K562 (cell line): ENCODE measurements around the gene CHGA. TPM values are rescaled to one million over a fixed set of nuclear protein-coding genes. Genes with fewer than 3 reads are reported as not detected.

ENCODE experiments used
- ATAC-seq: fragments of 200-7000 bp; cut with Tn5 transposase; 3 replicates; pipeline ENCODE4 v1.9.1; 2020; ENCODE audit warnings: moderate library complexity
- BruUV-seq: library from RNA; stranded (reverse); fragments of 400-500 nt; replicated peaks from 2 replicates; lab custom pipeline; 2021; lab: Mats Ljungman, UMichigan
- CTCF ChIA-PET: fragments of 300-600 bp; formaldehyde crosslinking; extraction: SDS; loops from one replicate; lab custom pipeline; 2021; ENCODE audit warnings: low intra/inter-chr PET ratio; lab: Yijun Ruan, JAX
- POLR2A ChIA-PET: fragments of 300-600, 350-650 bp; sonication (Branson Sonifier 250); formaldehyde crosslinking; extraction: SDS; loops from one replicate; lab custom pipeline; 2021; ENCODE audit warnings: antibody characterized with exemption, inconsistent platforms; lab: Yijun Ruan, JAX
- DNase-seq, 4 experiments: peaks; one replicate each; pipeline versions ENCODE4 v3.0.0 to v3.0.0-alpha.2; 2011 to 2018; ENCODE audit warnings: low spot score in 3 of 4, mixed read lengths in 3 of 4; ENCODE audit errors: extremely low read depth in 1 of 4
- FAIRE-seq: peaks from 2 replicates; lab custom pipeline; 2011; peaks lifted over from hg19 to GRCh38; lab: Jason Lieb, UNC
- H2AFZ ChIP-seq: 2 replicates; pipeline ENCODE4 v1.6.0; 2011; ENCODE audit warnings: low read depth, low read length, control low read depth, inconsistent platforms
- H3K27ac ChIP-seq: fragments of 200-600 bp; 3 replicates; pipeline ENCODE4 v1.8.0; 2011; ENCODE audit warnings: low read depth, mild to moderate bottlenecking, control low read depth, inconsistent platforms, low read length, moderate library complexity, mixed read lengths; ENCODE audit errors: extremely low read depth
- H3K27me3 ChIP-seq, 2 experiments: fragments of 300-600 bp in 1 of 2; 2 replicates in 1 of 2; 3 replicates in 1 of 2; pipeline versions ENCODE4 v1.6.0 to v1.8.0; 2011; ENCODE audit warnings: inconsistent platforms in 2 of 2, low read length in 2 of 2, mild to moderate bottlenecking in 1 of 2, mixed read lengths in 1 of 2, moderate library complexity in 1 of 2; ENCODE audit not compliant: control insufficient read depth in 2 of 2, insufficient read depth in 2 of 2
- H3K36me3 ChIP-seq: fragments of 300-600 bp; 3 replicates; pipeline ENCODE4 v1.8.0; 2011; ENCODE audit warnings: mild to moderate bottlenecking, low read length, inconsistent platforms; ENCODE audit not compliant: control insufficient read depth, insufficient read depth
- H3K4me1 ChIP-seq, 2 experiments: fragments of 200-600 bp in 1 of 2; replicated peaks in 1 of 2; 2 replicates in 1 of 2; 3 replicates in 1 of 2; pipeline versions ENCODE4 v1.5.1 to v1.8.0; 2011; ENCODE audit warnings: inconsistent platforms in 2 of 2, low read length in 2 of 2, mild to moderate bottlenecking in 1 of 2, mixed read lengths in 1 of 2, moderate library complexity in 1 of 2; ENCODE audit not compliant: control insufficient read depth in 2 of 2, insufficient read depth in 2 of 2
- H3K4me2 ChIP-seq: 2 replicates; pipeline ENCODE4 v1.6.1; 2011; ENCODE audit warnings: low read length, control low read depth, inconsistent platforms, mixed read lengths; ENCODE audit not compliant: insufficient read depth
- H3K4me3 ChIP-seq: fragments of 200-600 bp; sonication (generic), shearing (Covaris generic); 2 replicates; pipeline ENCODE4 v1.5.1; 2016; ENCODE audit warnings: control low read depth, inconsistent platforms
- H3K79me2 ChIP-seq: fragments of 200-600 bp; 3 replicates; pipeline ENCODE4 v1.8.0; 2011; ENCODE audit warnings: low read length, inconsistent platforms; ENCODE audit not compliant: control insufficient read depth, insufficient read depth
- H3K9ac ChIP-seq, 2 experiments: 2 replicates each; pipeline versions ENCODE4 v1.6.0 to v1.6.1; 2011; ENCODE audit warnings: low read depth in 2 of 2, low read length in 2 of 2, control low read depth in 1 of 2, inconsistent platforms in 1 of 2, mild to moderate bottlenecking in 1 of 2, mixed read lengths in 1 of 2; ENCODE audit not compliant: insufficient read depth in 1 of 2
- H3K9me1 ChIP-seq: one replicate; pipeline ENCODE4 v1.6.0; 2011; ENCODE audit warnings: inconsistent platforms, mild to moderate bottlenecking, low read length, moderate library complexity; ENCODE audit not compliant: control insufficient read depth, insufficient read depth
- H3K9me3 ChIP-seq: replicated peaks from 2 replicates; pipeline ENCODE4 v1.5.1; 2011; ENCODE audit warnings: low read depth, low read length, inconsistent platforms; ENCODE audit not compliant: control insufficient read depth, insufficient read depth
- H4K20me1 ChIP-seq: replicated peaks from 2 replicates; pipeline ENCODE4 v1.6.1; 2011; ENCODE audit warnings: low read length, inconsistent platforms, mixed read lengths; ENCODE audit not compliant: control insufficient read depth, insufficient read depth
- ELF1 ChIP-seq: fragments of 200-800 bp; sonication (Bioruptor generic); IDR thresholded peaks from 2 replicates; pipeline ENCODE4 v1.6.1; 2016; ENCODE audit warnings: missing genetic modification characterization, missing compliant biosample characterization
- FOSL1 ChIP-seq: fragments of 200-800 bp; sonication (Bioruptor generic); conservative IDR thresholded peaks from 2 replicates; pipeline ENCODE4 v1.6.1; 2016; ENCODE audit warnings: missing genetic modification characterization, missing compliant biosample characterization
- PATZ1 ChIP-seq: fragments of 250-450 bp; sonication (Bioruptor Pico); IDR thresholded peaks from 2 replicates; pipeline ENCODE4 v1.5.0; 2020; ENCODE audit warnings: mild to moderate bottlenecking, borderline replicate concordance
- PREB ChIP-seq: sonication (generic); formaldehyde crosslinking; IDR thresholded peaks from 2 replicates; pipeline ENCODE4 v1.8.1; 2023; ENCODE audit warnings: mild to moderate bottlenecking, missing genetic modification reagents
- ZNF507 ChIP-seq: conservative IDR thresholded peaks from 2 replicates; pipeline ENCODE4 v1.6.1; 2017; ENCODE audit warnings: missing genetic modification characterization, missing compliant biosample characterization
- ZNF584 ChIP-seq: fragments of 200-800 bp; sonication (Bioruptor generic); IDR thresholded peaks from 2 replicates; pipeline ENCODE4 v1.6.1; 2016; ENCODE audit warnings: low read depth, mild to moderate bottlenecking, missing genetic modification characterization, missing compliant biosample characterization
- WGBS: fragments of 100-300 bp; shearing (Covaris generic); methylation state at CpG from one replicate; pipeline ENCODE4 v1.1.6; 2016; ENCODE audit warnings: low coverage, mixed read lengths; ENCODE audit not compliant: insufficient coverage; ENCODE audit errors: missing lambda C conversion rate; 5-methylcytosine and 5-hydroxymethylcytosine counted together
- in situ Hi-C: fragments of 300-500 bp; cut with MboI; formaldehyde crosslinking; loops from 4 replicates; pipeline ENCODE4 v1.15.0; 2018; ENCODE audit warnings: inconsistent platforms, mixed read lengths
- intact Hi-C: fragments of 100-400 bp; cut with micrococcal nuclease; formaldehyde crosslinking; loops from 2 replicates; pipeline ENCODE4 v1.14.2; 2022
- polyA plus RNA-seq, 8 experiments: library from polyadenylated mRNA; depleted of rRNA in 4 of 8; stranded (reverse) in 5 of 8; unstranded in 3 of 8; fragments of >200 nt; fragmentation: Nextera tagmentation in 2 of 8; fragmentation: Illumina TruSeq in 1 of 8; extraction: Ambion mirVana in 2 of 8; extraction: Trizol in 1 of 8; gene quantifications; 2 replicates each; pipeline versions ENCODE4 v1.2.1 to v1.2.3, GENCODE V29; 2011 to 2014; ENCODE audit warnings: inconsistent platforms in 1 of 8, missing spikeins in 1 of 8
- total RNA-seq, 7 experiments: library from RNA; depleted of rRNA in 6 of 7; stranded (reverse); fragments of >200 nt in 6 of 7; fragmentation: Illumina TruSeq in 2 of 7; extraction: Trizol in 2 of 7; gene quantifications; 2 replicates each; pipeline versions ENCODE4 v1.2.1 to v1.2.3, GENCODE V29; 2011 to 2021; ENCODE audit warnings: low replicate concordance in 1 of 7

The CHGA gene
- total and polyA plus RNA-seq, 9 of the 15 experiments (the other 6 are each of a cell fraction or from before 2014, with no cell fraction given): not detected

GRCh38 chr14:92883066-92883465 is 39.9 kb upstream of the CHGA start:
- 0% methylated on average over 4 of the region's 5 CpGs for WGBS
- Histone ChIP-seq H3K79me2 (no peaks in the 10 kb centered on the region), H3K4me2 (no peak overlapping the region), H3K9me1 (no peaks in the 10 kb centered on the region), H3K4me3 (no peak overlapping the region), H2AFZ (no peak overlapping the region), H3K9me3 (no peaks in the 10 kb centered on the region), H3K27ac (no peak overlapping the region), H3K27me3 (peaks cover 6 to 22% of the 10 kb centered on the region in 2 experiments; a peak in 4 of 5 replicates), H4K20me1 (no peaks in the 10 kb centered on the region; the same call in 1 of the 2 replicates), H3K4me1 (no peaks in the 10 kb centered on the region), H3K36me3 (no peaks in the 10 kb centered on the region), H3K9ac (no peak overlapping the region)
- ChIA-PET CTCF (no interaction called here), POLR2A (no interaction called here)
- BruUV-seq: no TSS peak
- no peak for DNase-seq
- no peak for ATAC-seq
- intact Hi-C loops (no loop called here), in situ Hi-C loops (no loop called here)
- no peak for TF ChIP-seq PREB (CRISPR knock-in tag)
- TF ChIP-seq ZNF584 (CRISPR knock-in tag): no peak
- no peak for TF ChIP-seq FOSL1 (tag)
- peak; percentile 90 for TF ChIP-seq ZNF507 (tag)
- no peak for TF ChIP-seq ELF1 (tag)
- TF ChIP-seq PATZ1 (CRISPR knock-in tag): no peak
- FAIRE-seq: no peak
